H9 (cell line): ENCODE results near the gene MAP2K2. TPM values are rescaled to one million over a fixed set of nuclear protein-coding genes. Genes with fewer than 3 reads are reported as not detected.

ENCODE experiments used
- DNase-seq: peaks from one replicate; pipeline ENCODE4 v3.0.0-alpha.2; 2017
- H2AFZ ChIP-seq: one replicate; pipeline ENCODE4 v1.6.1; 2013; ENCODE audit warnings: mild to moderate bottlenecking, low read length, control low read depth, moderate library complexity
- H2AK5ac ChIP-seq: 2 replicates; pipeline ENCODE4 v1.6.1; 2013; ENCODE audit warnings: low read length, control low read depth, mixed read lengths; ENCODE audit not compliant: insufficient read length
- H2BK120ac ChIP-seq: one replicate; pipeline ENCODE4 v1.6.1; 2013; ENCODE audit warnings: low read depth, mild to moderate bottlenecking, low read length, control low read depth, inconsistent platforms; ENCODE audit not compliant: poor library complexity, severe bottlenecking
- H2BK12ac ChIP-seq: 2 replicates; pipeline ENCODE4 v1.6.1; 2013; ENCODE audit warnings: low read length, control low read depth, mixed read lengths, low read depth; ENCODE audit not compliant: insufficient read length
- H2BK15ac ChIP-seq: 2 replicates; pipeline ENCODE4 v1.6.1; 2013; ENCODE audit warnings: low read depth, low read length, control low read depth
- H2BK20ac ChIP-seq: one replicate; pipeline ENCODE4 v1.6.1; 2013; ENCODE audit warnings: low read depth, mild to moderate bottlenecking, low read length, control low read depth, inconsistent platforms; ENCODE audit not compliant: poor library complexity, severe bottlenecking
- H2BK5ac ChIP-seq: 2 replicates; pipeline ENCODE4 v1.6.1; 2013; ENCODE audit warnings: low read length, control low read depth, mixed read lengths; ENCODE audit not compliant: insufficient read length
- H3K14ac ChIP-seq: 2 replicates; pipeline ENCODE4 v1.6.1; 2013; ENCODE audit warnings: low read length, control low read depth; ENCODE audit not compliant: insufficient read depth
- H3K18ac ChIP-seq: 2 replicates; pipeline ENCODE4 v1.6.1; 2013; ENCODE audit warnings: low read depth, mild to moderate bottlenecking, mixed read lengths, low read length, control low read depth; ENCODE audit not compliant: insufficient read length
- H3K23ac ChIP-seq: 2 replicates; pipeline ENCODE4 v1.6.1; 2013; ENCODE audit warnings: low read length, control low read depth, mixed read lengths, low read depth; ENCODE audit not compliant: insufficient read length
- H3K23me2 ChIP-seq: 2 replicates; pipeline ENCODE4 v1.6.1; 2013; ENCODE audit warnings: low read depth, mild to moderate bottlenecking, mixed read lengths, low read length, control low read depth; ENCODE audit not compliant: insufficient read length, poor library complexity, severe bottlenecking
- H3K27ac ChIP-seq: 2 replicates; pipeline ENCODE4 v1.5.1; 2013; ENCODE audit warnings: low read length, control low read depth, mixed read lengths, low read depth; ENCODE audit not compliant: insufficient read length
- H3K27me3 ChIP-seq: 2 replicates; pipeline ENCODE4 v1.6.1; 2013; ENCODE audit warnings: low read length, control low read depth, inconsistent platforms; ENCODE audit not compliant: insufficient read depth
- H3K4ac ChIP-seq: 2 replicates; pipeline ENCODE4 v1.6.1; 2013; ENCODE audit warnings: low read depth, mild to moderate bottlenecking, control low read depth, inconsistent platforms, low read length, moderate library complexity
- H3K4me1 ChIP-seq: 2 replicates; pipeline ENCODE4 v1.6.1; 2013; ENCODE audit warnings: low read length, control low read depth, inconsistent platforms; ENCODE audit not compliant: insufficient read depth
- H3K4me2 ChIP-seq: 2 replicates; pipeline ENCODE4 v1.6.1; 2013; ENCODE audit warnings: low read length, control low read depth, mixed read lengths; ENCODE audit not compliant: insufficient read length, insufficient read depth
- H3K56ac ChIP-seq: 2 replicates; pipeline ENCODE4 v1.6.1; 2013; ENCODE audit warnings: low read depth, mild to moderate bottlenecking, mixed read lengths, low read length, control low read depth; ENCODE audit not compliant: insufficient read length
- H3K79me1 ChIP-seq: 2 replicates; pipeline ENCODE4 v1.6.1; 2013; ENCODE audit warnings: low read depth, mild to moderate bottlenecking, moderate library complexity, low read length, control low read depth, inconsistent platforms; ENCODE audit not compliant: insufficient read depth, poor library complexity, severe bottlenecking
- H3K79me2 ChIP-seq: 2 replicates; pipeline ENCODE4 v1.6.1; 2013; ENCODE audit warnings: low read length, control low read depth, inconsistent platforms; ENCODE audit not compliant: insufficient read depth
- H3K9ac ChIP-seq: 2 replicates; pipeline ENCODE4 v1.6.1; 2013; ENCODE audit warnings: low read length, control low read depth, mixed read lengths; ENCODE audit not compliant: insufficient read length; ENCODE audit errors: extremely low read depth
- H3K9me3 ChIP-seq: one replicate; pipeline ENCODE4 v1.6.1; 2013; ENCODE audit warnings: low read depth, low read length, inconsistent platforms; ENCODE audit not compliant: control insufficient read depth
- H3T11ph ChIP-seq: one replicate; pipeline ENCODE4 v1.6.1; 2013; ENCODE audit warnings: mild to moderate bottlenecking, low read length, control low read depth, inconsistent platforms
- H4K20me1 ChIP-seq: one replicate; pipeline ENCODE4 v1.6.1; 2013; ENCODE audit not compliant: control insufficient read depth, insufficient read length, insufficient read depth
- H4K5ac ChIP-seq: 2 replicates; pipeline ENCODE4 v1.6.1; 2013; ENCODE audit warnings: low read depth, mild to moderate bottlenecking, mixed read lengths, low read length, control low read depth; ENCODE audit not compliant: insufficient read length
- H4K8ac ChIP-seq: replicated peaks from 2 replicates; pipeline ENCODE4 v1.6.1; 2013; ENCODE audit warnings: low read length, control low read depth, mixed read lengths, low read depth; ENCODE audit not compliant: insufficient read length
- H4K91ac ChIP-seq: 2 replicates; pipeline ENCODE4 v1.6.1; 2013; ENCODE audit warnings: low read depth, mild to moderate bottlenecking, moderate library complexity, mixed read lengths, low read length, control low read depth; ENCODE audit not compliant: insufficient read length
- H3K27ac Mint-ChIP-seq, 3 experiments: 2 replicates in 2 of 3; 3 replicates in 1 of 3; pipeline ENCODE4 v1.8.0; 2020 to 2021; ENCODE audit warnings: mixed read lengths in 3 of 3, mild to moderate bottlenecking in 1 of 3, moderate library complexity in 1 of 3
- H3K27me3 Mint-ChIP-seq: 2 replicates; pipeline ENCODE4 v1.8.0; 2021; ENCODE audit warnings: low read depth, mild to moderate bottlenecking, moderate library complexity, mixed read lengths
- H3K36me3 Mint-ChIP-seq, 3 experiments: 2 replicates in 2 of 3; 3 replicates in 1 of 3; pipeline ENCODE4 v1.8.0; 2020 to 2021; ENCODE audit warnings: low read depth in 3 of 3, mixed read lengths in 3 of 3; ENCODE audit not compliant: insufficient read depth in 1 of 3
- H3K4me1 Mint-ChIP-seq, 2 experiments: 2 replicates each; pipeline ENCODE4 v1.8.0; 2020; ENCODE audit warnings: mixed read lengths in 2 of 2
- H3K4me3 Mint-ChIP-seq, 2 experiments: 2 replicates in 1 of 2; 3 replicates in 1 of 2; pipeline ENCODE4 v1.8.0; 2020 to 2021; ENCODE audit warnings: mild to moderate bottlenecking in 2 of 2, mixed read lengths in 2 of 2, moderate library complexity in 1 of 2
- H3K9me3 Mint-ChIP-seq, 2 experiments: 2 replicates in 1 of 2; 3 replicates in 1 of 2; pipeline ENCODE4 v1.8.0; 2020; ENCODE audit warnings: mild to moderate bottlenecking in 2 of 2, mixed read lengths in 2 of 2, moderate library complexity in 1 of 2
- CTCF ChIP-seq: fragments of 200-600 bp; sonication (generic); conservative IDR thresholded peaks from 3 replicates; pipeline ENCODE4 v1.8.0; 2021; ENCODE audit warnings: antibody characterized with exemption, mild to moderate bottlenecking
- WGBS: extraction: QIAGEN DNeasy Blood & Tissue Kit; methylation state at CpG from one replicate; pipeline ENCODE4 v1.1.7; 2013; ENCODE audit warnings: missing lambda C conversion rate, low lambda C conversion rate, mixed read lengths; ENCODE audit not compliant: insufficient read length; ENCODE audit errors: extremely low coverage; 5-methylcytosine and 5-hydroxymethylcytosine counted together
- total RNA-seq: library from RNA; stranded (reverse); gene quantifications from 2 replicates; pipeline ENCODE4 v1.2.1, GENCODE V29; 2021

MAP2K2 gene
- total RNA-seq, 1 experiment from 2014 or later, result 167 TPM

GRCh38 chr19:4172861-4173473 lies 49.0 kb upstream of the MAP2K2 start:
- Histone ChIP-seq H4K20me1 (no peaks in the 10 kb centered on the region), H3K79me2 (no peaks in the 10 kb centered on the region), H2BK12ac (no peak overlapping the region), H3K56ac (no peak overlapping the region), H4K91ac (no peak overlapping the region), H3K23me2 (no peaks in the 10 kb centered on the region), H4K5ac (no peak overlapping the region), H3K14ac (no peak overlapping the region), H3K4ac (no peak overlapping the region), H2BK15ac (no peak overlapping the region), H3K27me3 (no peaks in the 10 kb centered on the region; the same call in 1 of the 2 replicates), H2BK120ac (no peak overlapping the region), H3K27ac (no peak overlapping the region), H3K4me2 (peak overlapping the region; percentile 9), H3K9me3 (no peaks in the 10 kb centered on the region), H3K4me1 (no peaks in the 10 kb centered on the region), H2AK5ac (no peak overlapping the region), H3K79me1 (no peaks in the 10 kb centered on the region), H3K23ac (no peak overlapping the region), H3K18ac (no peak overlapping the region), H3T11ph (no peak overlapping the region), H2AFZ (no peak overlapping the region), H3K9ac (no peak overlapping the region), H2BK20ac (no peak overlapping the region), H2BK5ac (no peak overlapping the region), H4K8ac (no peak overlapping the region)
- no peak for TF ChIP-seq CTCF
- H3K27ac Mint-ChIP-seq, result no peak overlapping the region
- H3K27me3 Mint-ChIP-seq, result peaks cover 43% of the 10 kb centered on the region
- peak; percentile 85 for DNase-seq
- no CpG with 5 or more reads among the region's 45 CpGs for WGBS
- peaks cover 3 to 8% of the 10 kb centered on the region in 2 experiments; a peak in 3 of 4 replicates for H3K4me1 Mint-ChIP-seq
- 0 out of 7 replicates have a peak, but pooled peaks cover 0 to 3% (median 0%) of the 10 kb centered on the region in 3 experiments for H3K36me3 Mint-ChIP-seq
- no peaks in the 10 kb centered on the region for H3K9me3 Mint-ChIP-seq
- peak overlapping the region; percentile 12 to 56; a peak in 3 of 5 replicates for H3K4me3 Mint-ChIP-seq
